ENCODE measurements around the gene ASB2.
A peak's percentile ranks its signal among the peaks of the same experiment; 100 is the strongest.

ASB2 gene

DNA sequence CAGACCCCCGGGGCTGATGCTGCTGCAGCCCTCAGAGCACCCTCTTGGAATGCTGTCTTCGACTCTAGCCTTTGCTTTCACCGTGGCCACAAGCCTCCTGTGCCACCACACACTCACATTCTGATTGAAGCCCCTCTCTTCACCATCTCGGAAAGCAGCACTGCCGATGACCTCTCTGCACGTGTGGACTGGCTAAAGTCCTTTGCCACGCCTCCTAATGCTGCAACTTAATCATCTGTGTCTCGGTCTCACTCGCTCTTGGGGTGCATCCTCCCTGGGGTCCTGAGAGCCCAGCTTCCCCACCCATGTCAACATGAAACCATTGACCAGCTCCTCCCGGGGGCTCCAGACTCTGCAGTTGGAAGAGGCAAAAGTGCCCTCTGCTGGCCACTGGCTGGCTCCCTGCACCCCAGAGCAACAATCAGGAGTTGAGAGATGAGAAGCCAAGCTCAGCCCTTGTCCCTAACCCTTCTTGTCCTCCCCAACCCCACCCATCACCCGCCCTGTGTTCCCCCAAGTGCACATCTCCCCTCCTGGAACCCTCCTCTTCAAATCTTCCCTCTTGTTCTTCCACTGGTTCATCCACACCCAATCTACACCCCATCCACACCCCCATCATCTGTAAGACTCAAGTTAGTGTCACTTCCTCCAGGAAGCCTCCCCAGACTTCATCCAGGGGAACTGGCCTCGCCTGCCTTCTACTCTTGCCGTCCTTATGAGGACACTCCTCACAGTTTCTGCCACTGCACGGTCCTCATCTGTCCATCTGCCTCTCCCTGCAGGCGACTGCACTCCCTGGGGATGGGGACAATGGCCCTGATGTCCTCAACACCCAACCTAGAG, 72.8 kb downstream of the ASB2 start:
- no peak overlapping the region for H3K27ac ChIP-seq

DNA sequence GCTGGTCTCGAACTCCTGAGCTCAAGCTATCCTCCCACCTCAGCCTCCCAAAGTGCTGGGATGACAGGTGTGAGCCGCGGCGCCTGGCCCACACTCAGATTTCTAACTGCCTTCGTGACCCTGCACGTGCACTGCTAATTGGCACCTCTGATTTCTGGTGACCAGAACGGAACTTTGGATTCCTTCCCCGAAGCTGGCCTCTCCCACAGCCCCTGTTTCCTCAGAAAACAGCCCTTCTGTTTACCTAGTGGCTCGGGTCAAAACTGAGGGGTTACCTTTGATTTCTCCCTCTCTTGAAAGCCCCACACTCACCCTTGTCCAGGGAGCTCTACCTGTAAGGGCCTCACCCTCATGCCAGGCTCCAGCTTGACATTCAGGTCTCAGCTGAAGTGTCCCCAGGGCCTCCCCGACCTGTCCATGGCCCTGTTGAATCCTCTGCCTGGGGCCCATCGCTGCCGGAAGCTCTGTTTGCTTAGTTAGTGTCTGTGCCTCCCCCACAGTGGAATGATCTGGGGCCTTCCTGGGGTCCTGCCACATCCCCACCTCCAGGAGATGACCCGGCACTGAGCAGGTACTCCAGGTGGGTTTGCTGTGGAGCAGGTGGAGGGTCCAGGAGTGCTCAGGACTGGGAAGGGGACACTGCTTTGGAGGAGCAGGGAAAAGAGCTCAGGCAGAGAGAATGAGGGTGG, 73.6 kb downstream of the ASB2 start:
- no peak overlapping the region for H3K27ac ChIP-seq
- TF ChIP-seq, protein P1, sequence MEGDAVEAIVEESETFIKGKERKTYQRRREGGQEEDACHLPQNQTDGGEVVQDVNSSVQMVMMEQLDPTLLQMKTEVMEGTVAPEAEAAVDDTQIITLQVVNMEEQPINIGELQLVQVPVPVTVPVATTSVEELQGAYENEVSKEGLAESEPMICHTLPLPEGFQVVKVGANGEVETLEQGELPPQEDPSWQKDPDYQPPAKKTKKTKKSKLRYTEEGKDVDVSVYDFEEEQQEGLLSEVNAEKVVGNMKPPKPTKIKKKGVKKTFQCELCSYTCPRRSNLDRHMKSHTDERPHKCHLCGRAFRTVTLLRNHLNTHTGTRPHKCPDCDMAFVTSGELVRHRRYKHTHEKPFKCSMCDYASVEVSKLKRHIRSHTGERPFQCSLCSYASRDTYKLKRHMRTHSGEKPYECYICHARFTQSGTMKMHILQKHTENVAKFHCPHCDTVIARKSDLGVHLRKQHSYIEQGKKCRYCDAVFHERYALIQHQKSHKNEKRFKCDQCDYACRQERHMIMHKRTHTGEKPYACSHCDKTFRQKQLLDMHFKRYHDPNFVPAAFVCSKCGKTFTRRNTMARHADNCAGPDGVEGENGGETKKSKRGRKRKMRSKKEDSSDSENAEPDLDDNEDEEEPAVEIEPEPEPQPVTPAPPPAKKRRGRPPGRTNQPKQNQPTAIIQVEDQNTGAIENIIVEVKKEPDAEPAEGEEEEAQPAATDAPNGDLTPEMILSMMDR (conservative IDR thresholded peaks at IDR 0.05) = no peak
- no peak for TF ChIP-seq ZFX (IDR thresholded peaks at IDR 0.05)

More for the DNA sequence above, 72.8 kb downstream of the ASB2 start:
- TF ChIP-seq, protein P1 (conservative IDR thresholded peaks at IDR 0.05) = peak; percentile 51
- no peak for TF ChIP-seq ZFX (IDR thresholded peaks at IDR 0.05)

DNA sequence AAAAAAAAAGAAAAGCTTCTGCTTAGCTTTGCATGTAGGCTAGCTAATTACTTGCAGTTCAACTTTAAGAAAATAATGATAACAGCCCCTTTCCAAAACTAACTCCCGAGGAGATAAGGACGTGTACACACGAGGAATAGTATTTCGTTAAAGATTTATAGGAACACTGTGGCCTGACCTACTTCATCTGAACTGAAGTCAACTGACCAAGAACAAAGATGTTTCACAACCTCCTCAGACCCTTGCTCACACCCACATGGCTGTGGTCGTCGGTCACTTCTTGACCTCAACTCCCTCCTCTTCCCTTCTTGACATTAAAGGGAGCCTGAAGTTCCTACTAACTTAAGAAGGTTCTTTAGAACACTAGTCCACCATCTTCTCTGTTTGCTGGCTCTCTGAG, 74.6 kb downstream of the ASB2 start:
- TF ChIP-seq ZFX (IDR thresholded peaks at IDR 0.05) = no peak
- TF ChIP-seq, protein P1 (conservative IDR thresholded peaks at IDR 0.05) = no peak
- peak overlapping the region; percentile 14; the same call in 1 of the 2 replicates for H3K27ac ChIP-seq

DNA sequence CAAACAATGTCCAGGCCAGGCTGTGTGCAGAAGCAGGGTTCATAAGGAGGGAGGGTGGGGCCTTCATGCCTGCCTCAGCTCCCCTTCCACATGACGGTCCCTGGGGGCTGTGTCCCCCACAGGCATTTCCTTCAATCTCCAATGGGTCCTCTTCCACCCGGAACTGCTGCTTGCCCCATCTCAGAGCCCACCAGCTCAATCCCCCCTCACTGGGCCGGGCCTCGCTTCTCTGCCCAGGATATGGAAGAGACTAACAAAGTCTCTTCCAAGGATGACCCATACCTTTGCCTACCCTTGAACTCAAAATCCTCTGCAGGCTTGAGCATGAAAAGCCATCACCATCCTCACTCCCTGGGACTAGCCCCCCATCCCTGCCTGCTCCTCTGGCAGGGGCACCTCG, 77.6 kb downstream of the ASB2 start:
- TF ChIP-seq ZFX (IDR thresholded peaks at IDR 0.05) = no peak
- TF ChIP-seq, protein P1 (conservative IDR thresholded peaks at IDR 0.05) = no peak
- H3K27ac ChIP-seq = no peak overlapping the region

DNA sequence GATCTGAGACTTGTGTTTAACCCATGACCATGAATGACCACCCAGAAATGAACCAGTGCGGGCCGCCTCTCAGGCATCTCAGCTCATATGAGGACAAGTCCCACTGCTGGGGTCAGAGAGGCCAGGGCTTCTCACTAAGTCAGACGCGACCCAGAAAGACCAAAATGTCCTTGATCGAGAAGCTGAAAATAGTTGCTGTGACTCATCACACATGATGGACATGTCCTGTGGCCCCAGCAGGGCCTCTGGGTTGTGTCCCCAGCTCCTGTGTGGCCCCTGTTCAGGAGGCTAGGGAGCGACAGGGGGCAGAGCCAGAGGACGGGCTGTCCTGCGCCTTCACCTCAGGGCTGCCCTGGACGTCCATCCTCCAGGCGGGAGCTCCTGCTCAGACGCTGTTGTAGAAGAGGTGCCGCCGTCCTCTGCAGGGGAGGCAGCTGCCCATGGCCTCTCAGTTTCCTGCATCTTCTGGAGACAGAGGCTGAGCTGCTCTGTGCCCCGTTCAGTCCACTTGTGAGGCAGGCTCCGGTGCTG, 78.2 kb downstream of the ASB2 start:
- TF ChIP-seq, protein P1 (conservative IDR thresholded peaks at IDR 0.05) = no peak
- TF ChIP-seq ZFX (IDR thresholded peaks at IDR 0.05) = no peak
- no peak overlapping the region for H3K27ac ChIP-seq

DNA sequence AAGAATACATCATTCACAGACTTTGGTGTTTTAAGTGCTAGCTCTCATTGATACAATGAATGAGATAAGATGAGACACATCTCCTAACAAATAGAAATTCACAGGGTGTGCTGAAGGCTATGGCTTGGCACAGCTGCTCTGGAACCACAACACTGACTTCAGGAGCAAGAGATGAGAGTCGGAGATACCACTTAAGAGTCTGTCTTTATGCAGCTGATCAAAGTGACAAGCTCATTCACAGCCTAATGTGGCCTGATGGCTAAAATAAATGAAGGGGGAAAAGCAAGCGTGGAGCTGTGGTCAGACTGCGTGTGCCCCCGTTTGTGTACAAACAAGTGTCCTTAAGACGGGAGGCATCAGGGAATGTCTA, 78.9 kb downstream of the ASB2 start:
- TF ChIP-seq ZFX (IDR thresholded peaks at IDR 0.05) = no peak
- TF ChIP-seq, protein P1 (conservative IDR thresholded peaks at IDR 0.05) = no peak
- H3K27ac ChIP-seq = no peak overlapping the region
